Body of pancreas (tissue), 4 donors: ENCODE measurements around the gene SLC2A5.

Experiments
- CTCF ChIP-seq, 7 experiments: fragments of 450-650 bp in 4 of 7; fragments of 200-600 bp in 3 of 7; sonication (generic) in 3 of 7; IDR thresholded peaks; one replicate each; pipeline ENCODE4 v1.5.1; 2016 to 2019; ENCODE audit warnings: antibody characterized with exemption in 7 of 7
- POLR2A ChIP-seq, 3 donors: fragments of 450-650 bp; IDR thresholded peaks; one replicate each; pipeline ENCODE4 v1.6.1; 2016; ENCODE audit warnings: antibody characterized with exemption in 3 of 3, mild to moderate bottlenecking in 2 of 3

GRCh38 chr1:9108056-9108665 is 38.7 kb upstream of the SLC2A5 start:
- TF ChIP-seq CTCF (IDR thresholded peaks at IDR 0.05), result no peak
- TF ChIP-seq POLR2A (IDR thresholded peaks at IDR 0.05), result no peak
